Gastroesophageal sphincter (tissue), 3 donors: Measurements from ENCODE around the gene CDC42BPB.

Experiments
- POLR2A ChIP-seq, 2 donors: fragments of 450-650 bp; IDR thresholded peaks; one replicate each; pipeline ENCODE4 v1.6.1; 2017; ENCODE audit warnings: antibody characterized with exemption in 2 of 2, mild to moderate bottlenecking in 2 of 2, moderate library complexity in 1 of 2
- TF ChIP-seq, protein P1 (sequence below), 4 experiments: fragments of 200-600 bp in 2 of 4; fragments of 450-650 bp in 2 of 4; sonication (generic) in 1 of 4; IDR thresholded peaks; one replicate each; pipeline ENCODE4 v1.5.1; 2017 to 2019; ENCODE audit warnings: antibody characterized with exemption in 4 of 4, mild to moderate bottlenecking in 2 of 4, moderate library complexity in 2 of 4

DNA sequence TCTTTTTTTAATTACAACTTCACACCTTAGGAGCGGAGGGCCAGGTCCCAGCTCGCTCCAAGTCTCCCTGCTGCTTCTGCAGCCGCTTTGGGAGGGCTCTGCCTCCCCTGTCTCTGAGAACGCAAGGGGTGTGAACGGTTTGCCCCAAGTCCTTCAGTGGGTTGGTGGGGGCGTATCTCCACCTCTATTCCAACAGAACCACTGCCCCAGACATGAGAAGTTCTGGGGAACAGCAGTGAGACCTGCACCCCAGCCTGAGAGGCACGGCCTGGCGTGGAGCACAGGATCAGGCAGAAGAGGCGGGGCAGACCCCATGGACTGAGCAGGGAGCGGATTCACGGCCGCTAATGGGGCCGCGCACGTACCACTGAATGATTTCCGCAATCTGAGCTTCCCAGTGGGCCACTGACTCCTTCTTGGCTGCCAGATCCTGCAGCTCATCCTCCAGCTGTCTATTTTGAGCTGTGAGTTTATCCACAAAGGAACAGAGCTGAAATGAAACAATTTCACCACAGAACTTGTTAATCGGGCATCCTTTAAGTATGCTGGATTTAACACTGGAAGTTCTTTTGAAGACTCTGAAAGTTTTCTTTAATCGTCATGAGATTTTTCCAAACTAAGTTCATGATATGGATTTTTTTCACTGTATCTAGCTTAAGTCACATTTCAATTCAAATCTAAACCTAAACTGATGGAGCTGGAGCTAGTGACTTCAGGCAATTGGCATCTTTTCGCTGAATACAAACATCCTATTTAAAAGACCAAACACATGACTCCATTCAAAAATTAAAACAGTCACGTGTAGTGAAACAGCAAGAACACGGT, 90.5 kb downstream of the CDC42BPB start:
- no peak for TF ChIP-seq POLR2A (IDR thresholded peaks at IDR 0.05)
- TF ChIP-seq, protein P1, sequence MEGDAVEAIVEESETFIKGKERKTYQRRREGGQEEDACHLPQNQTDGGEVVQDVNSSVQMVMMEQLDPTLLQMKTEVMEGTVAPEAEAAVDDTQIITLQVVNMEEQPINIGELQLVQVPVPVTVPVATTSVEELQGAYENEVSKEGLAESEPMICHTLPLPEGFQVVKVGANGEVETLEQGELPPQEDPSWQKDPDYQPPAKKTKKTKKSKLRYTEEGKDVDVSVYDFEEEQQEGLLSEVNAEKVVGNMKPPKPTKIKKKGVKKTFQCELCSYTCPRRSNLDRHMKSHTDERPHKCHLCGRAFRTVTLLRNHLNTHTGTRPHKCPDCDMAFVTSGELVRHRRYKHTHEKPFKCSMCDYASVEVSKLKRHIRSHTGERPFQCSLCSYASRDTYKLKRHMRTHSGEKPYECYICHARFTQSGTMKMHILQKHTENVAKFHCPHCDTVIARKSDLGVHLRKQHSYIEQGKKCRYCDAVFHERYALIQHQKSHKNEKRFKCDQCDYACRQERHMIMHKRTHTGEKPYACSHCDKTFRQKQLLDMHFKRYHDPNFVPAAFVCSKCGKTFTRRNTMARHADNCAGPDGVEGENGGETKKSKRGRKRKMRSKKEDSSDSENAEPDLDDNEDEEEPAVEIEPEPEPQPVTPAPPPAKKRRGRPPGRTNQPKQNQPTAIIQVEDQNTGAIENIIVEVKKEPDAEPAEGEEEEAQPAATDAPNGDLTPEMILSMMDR (IDR thresholded peaks at IDR 0.05): no peak
